Forelimb muscle (tissue), 1 donor: Measurements from ENCODE around the gene OR9G4. TPM values are rescaled to one million over a fixed set of nuclear protein-coding genes. Genes with fewer than 3 reads are reported as not detected.

Source experiments
- polyA plus RNA-seq: library from polyadenylated mRNA; unstranded; fragments of 120-200 nt; gene quantifications from one replicate; pipeline ENCODE4 v1.2.1, GENCODE V29; 2013; ENCODE audit not compliant: insufficient read length

Gene OR9G4
- polyA plus RNA-seq, 1 donor = not detected

Other genes with a start within 250 kb of the OR9G4 start
- not detected for gene OR5M11, start 205.4 kb downstream of the OR9G4 start, polyA plus RNA-seq
- gene OR5M10, start 171.0 kb downstream of the OR9G4 start, polyA plus RNA-seq = not detected
- gene OR5M1, start 133.8 kb downstream of the OR9G4 start, polyA plus RNA-seq = not detected
- gene OR5AP2, start 106.3 kb downstream of the OR9G4 start, polyA plus RNA-seq = not detected
- not detected for gene OR5AR1, start 85.0 kb downstream of the OR9G4 start, polyA plus RNA-seq
- not detected for gene OR9G1, start 49.6 kb downstream of the OR9G4 start, polyA plus RNA-seq
- 0.18 TPM for gene OR5AK2, start 240.2 kb upstream of the OR9G4 start, polyA plus RNA-seq